22Rv1 (cell line): ENCODE measurements around the gene TMEM178B.

ENCODE experiments used
- ZFX ChIP-seq: fragments of 450-650 bp; IDR thresholded peaks from 2 replicates; pipeline ENCODE4 v1.6.1; 2017; ENCODE audit warnings: antibody characterized with exemption, borderline replicate concordance
- TF ChIP-seq, protein P1 (sequence below): fragments of 450-650 bp; IDR thresholded peaks from 2 replicates; pipeline ENCODE4 v1.5.1; 2017; ENCODE audit warnings: mild to moderate bottlenecking

DNA sequence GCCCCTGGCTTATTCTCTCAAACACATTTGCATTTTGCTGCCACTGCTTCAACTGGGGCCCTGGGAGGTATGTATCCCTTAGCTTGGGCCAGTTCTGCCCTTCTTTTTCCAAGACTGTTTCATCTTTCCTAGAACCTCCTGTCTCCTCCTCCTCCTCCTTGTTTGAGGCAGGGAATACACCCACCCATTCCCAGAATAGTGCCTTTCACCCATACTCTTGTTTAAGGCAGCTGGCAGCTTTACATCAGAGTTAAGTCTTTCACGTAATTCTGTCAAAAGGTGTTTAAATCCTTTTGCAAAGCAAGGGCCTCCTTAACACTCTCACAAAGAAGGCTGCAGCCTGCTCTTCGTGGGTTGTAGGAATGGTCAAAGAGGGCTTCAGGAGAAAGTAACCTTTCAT lies 326.5 kb downstream of the TMEM178B start:
- TF ChIP-seq, protein P1, sequence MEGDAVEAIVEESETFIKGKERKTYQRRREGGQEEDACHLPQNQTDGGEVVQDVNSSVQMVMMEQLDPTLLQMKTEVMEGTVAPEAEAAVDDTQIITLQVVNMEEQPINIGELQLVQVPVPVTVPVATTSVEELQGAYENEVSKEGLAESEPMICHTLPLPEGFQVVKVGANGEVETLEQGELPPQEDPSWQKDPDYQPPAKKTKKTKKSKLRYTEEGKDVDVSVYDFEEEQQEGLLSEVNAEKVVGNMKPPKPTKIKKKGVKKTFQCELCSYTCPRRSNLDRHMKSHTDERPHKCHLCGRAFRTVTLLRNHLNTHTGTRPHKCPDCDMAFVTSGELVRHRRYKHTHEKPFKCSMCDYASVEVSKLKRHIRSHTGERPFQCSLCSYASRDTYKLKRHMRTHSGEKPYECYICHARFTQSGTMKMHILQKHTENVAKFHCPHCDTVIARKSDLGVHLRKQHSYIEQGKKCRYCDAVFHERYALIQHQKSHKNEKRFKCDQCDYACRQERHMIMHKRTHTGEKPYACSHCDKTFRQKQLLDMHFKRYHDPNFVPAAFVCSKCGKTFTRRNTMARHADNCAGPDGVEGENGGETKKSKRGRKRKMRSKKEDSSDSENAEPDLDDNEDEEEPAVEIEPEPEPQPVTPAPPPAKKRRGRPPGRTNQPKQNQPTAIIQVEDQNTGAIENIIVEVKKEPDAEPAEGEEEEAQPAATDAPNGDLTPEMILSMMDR: no peak
- TF ChIP-seq ZFX: no peak
